Uterus (tissue), 2 donors: Measurements from ENCODE around the gene KRTAP3-1.

ENCODE experiments used
- CTCF ChIP-seq, 4 experiments: fragments of 200-600 bp in 2 of 4; fragments of 450-650 bp in 2 of 4; sonication (generic) in 2 of 4; IDR thresholded peaks; one replicate each; pipeline ENCODE4 v1.5.1; 2016 to 2019; ENCODE audit warnings: antibody characterized with exemption in 4 of 4, mild to moderate bottlenecking in 2 of 4, moderate library complexity in 1 of 4
- POLR2A ChIP-seq, 2 donors: fragments of 450-650 bp; IDR thresholded peaks; one replicate each; pipeline ENCODE4 v1.6.1; 2016; ENCODE audit warnings: antibody characterized with exemption in 2 of 2, mild to moderate bottlenecking in 1 of 2, moderate library complexity in 1 of 2

GRCh38 chr17:41049110-41049509 lies 40.2 kb upstream of the KRTAP3-1 start:
- TF ChIP-seq CTCF (IDR thresholded peaks at IDR 0.05): no peak
- TF ChIP-seq POLR2A (IDR thresholded peaks at IDR 0.05): no peak
